Stimulated activated CD8-positive, alpha-beta memory T cell treated with anti-CD3 and anti-CD28 coated beads, Interleukin-12 subunit alpha, Interleukin-12 subunit beta, amount 100 ng/mL, for 1 hour (primary cell): ENCODE data around the gene SLC35F3.
"Not testable (repeated sequence)": the region's sequence is repeated elsewhere in the genome, so short reads cannot be mapped to it uniquely, and the experiment has no call there.

Experiments
- DNase-seq: peaks from one replicate; pipeline ENCODE4 v3.0.0-alpha.2; 2020; ENCODE audit warnings: low read depth

The SLC35F3 gene

DNA sequence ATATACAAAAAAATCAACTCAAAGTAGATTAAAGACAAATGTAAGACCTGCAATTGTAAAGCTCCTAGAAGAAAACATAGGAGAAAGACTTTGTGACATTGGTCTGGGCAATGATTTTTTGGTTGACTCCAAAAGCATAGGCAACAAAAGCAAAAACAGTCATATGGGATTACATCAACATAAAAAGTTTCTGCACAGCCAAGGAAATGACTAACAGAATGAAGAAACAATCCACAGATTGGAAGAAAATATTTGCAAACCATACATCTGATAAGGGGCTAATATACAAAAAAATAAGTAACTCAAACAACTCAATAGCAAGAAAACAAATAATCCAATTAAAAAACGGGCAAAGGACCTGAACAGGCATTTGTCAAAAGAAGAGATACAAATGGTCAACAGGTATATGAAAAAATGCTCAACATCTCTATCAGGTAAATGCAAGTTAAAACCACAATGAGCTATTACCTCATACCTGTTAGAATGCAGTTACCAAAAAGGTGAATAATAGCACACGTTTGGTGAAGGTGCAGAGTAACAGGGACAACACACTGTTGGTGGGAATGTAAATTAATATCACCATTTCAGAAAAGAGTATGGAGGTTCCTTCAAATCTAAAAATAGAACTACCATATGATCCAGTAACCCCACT, 295.1 kb downstream of the SLC35F3 start:
- no peak for DNase-seq

DNA sequence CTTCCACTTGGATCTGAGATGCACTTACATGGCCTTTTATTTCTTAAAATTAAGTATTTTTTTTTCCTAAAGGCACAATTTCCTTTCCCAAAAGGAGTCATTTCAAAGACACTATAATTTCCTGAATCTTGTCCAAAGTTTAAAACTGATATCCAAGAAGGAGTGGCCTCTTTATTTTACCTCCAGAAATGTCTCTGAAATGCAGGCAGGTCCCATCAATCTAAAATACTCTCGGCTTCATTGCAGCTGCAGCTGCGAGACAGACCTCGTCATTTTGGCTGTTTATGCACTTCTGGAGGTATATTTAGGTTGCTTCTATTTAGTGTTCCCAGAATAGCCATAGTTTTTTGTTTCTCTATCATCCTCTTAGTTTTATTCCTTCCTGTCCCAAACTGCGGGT, 296.1 kb downstream of the SLC35F3 start:
- no peak for DNase-seq

DNA sequence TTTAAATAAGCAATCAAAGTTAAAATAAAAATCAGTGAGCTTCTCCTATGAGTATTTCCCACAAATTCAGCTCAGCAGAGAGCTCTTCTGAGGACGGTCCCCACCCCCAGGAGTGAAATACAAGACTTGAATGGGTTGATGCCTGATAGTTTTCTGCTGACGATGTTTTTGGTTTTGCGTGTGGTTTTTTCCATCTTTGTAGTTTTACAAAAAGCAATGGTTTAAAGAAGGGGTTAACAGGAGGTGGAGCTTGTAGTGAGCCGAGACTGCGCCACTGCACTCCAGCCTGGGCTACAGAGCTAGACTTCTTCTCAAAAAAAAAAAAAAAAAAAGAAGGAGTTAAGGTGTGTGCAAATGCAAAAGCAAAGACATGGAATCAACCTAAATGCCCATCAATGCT, 297.1 kb downstream of the SLC35F3 start:
- DNase-seq: no peak

DNA sequence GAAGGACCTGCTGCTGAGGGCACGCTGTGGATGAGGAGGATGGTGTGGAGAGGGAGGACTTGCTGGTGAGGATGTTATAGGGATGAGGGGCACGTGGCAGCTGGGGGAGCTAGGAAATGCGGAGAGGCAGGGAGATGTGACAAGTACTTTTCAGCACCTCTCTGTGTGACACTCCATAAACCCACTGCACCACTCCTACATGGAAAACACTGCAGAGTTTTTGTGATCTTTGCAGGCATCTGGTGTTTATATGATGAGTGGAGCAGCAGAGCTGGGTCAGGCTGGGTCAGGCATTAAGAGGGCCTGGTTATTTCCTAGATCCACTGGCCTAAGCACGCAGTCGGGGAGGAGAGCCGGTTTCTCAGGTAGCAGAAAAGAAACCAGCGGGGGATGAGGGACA, 301.5 kb downstream of the SLC35F3 start:
- DNase-seq: no peak

DNA sequence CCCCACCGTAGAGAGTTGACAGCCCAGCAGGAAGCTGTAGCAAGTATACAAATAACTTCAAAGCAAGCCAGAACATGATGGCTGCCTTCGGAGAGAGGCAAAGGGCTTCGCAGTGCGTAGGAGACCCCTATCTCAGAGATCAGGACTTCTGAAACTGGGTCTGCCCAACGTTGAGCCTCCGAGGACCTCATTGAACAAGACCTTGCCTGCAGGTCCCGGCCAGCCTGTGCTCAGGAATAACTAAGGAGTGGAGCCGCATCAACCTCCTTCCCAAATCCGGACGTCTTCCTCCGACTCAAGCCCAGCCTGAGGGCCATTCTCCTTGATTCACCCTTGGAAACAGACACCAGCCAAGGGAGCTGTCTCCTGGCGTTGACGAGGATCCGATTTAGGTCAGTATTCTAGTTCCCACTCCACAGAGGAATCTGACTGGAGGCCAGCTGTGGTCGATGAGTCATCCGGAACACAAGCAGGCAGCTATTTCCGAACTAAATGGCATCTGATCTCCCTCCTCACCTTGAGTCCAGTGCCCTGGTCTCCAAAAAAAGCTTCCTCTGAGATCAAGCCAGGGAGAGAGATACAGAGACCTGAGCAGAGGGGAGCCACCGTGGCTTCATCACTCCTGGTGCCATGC, 302.3 kb downstream of the SLC35F3 start:
- no peak for DNase-seq

DNA sequence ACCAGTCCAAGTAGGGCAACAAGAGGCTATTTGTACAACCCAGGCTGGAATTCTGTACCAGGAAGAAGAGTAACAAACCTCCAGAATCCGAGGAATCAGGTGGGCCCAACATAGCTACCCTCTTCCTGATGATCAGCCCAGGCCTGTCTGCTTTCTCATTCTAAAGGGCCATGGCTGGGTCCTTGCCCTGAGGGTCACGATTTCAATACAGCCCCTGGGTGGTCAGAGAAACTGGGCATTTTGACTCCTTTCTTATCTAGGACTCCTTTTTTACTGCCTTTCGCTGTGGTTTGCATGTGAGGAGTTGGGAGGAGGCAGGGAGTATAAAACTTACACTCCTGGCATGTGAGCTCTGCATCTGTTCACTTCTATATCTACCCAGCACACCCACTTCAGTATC, 303.9 kb downstream of the SLC35F3 start:
- no peak for DNase-seq

DNA sequence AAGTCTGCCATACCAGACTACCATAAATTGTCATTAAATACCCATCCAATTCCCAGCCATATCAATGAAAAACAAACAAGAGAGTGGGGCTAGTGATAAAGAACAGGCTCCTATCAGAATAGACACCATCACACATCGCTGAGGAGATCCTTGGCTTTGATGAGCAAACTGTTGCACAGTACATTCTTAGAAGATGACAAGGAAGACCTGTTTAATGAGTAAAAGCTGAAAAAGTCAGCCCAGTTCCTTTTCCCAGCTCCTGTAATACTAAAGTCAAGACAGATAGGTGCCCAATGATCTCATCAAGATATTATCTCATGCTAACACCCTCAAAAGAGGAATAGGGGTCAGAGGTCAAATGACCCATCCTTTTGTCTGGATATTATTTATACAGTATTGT, 304.3 kb downstream of the SLC35F3 start:
- no peak for DNase-seq

DNA sequence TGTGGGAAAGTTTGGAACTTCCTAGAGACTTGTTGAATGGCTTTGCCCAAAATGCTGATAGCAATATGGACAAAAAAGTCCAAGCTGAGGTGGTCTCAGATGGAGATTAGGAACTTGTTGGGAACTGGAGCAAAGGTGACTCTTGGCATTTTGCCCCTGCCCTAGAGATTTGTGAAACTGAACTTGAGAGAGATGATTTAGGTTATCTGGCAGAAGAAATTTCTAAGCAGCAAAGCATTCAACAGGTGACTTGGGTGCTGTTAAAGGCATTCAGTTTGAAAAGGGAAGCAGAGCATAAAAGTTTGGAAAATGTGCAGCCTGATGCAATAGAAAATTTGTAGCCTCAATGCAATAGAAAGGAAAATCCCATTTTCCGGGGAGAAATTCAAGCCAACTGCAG, 306.0 kb downstream of the SLC35F3 start:
- not testable (repeated sequence) for DNase-seq

DNA sequence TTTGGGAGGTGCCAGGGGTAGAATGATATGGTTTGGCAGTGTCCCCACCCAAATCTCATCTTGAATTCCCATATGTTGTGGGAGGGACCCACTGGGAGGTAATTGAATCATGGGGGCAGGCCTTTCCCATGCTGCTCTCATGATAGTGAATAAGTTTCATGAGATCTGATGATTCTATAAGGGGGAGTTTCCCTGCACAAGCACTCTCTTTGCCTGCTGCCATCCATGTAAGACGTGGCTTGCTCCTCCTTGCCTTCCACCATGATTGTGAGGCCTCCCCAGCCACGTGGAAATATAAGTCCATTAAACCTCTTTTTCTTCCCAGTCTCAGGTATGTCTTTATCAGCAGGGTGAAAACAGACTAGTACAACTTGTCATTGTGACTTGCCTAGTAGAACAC, 307.4 kb downstream of the SLC35F3 start:
- not testable (repeated sequence) for DNase-seq

DNA sequence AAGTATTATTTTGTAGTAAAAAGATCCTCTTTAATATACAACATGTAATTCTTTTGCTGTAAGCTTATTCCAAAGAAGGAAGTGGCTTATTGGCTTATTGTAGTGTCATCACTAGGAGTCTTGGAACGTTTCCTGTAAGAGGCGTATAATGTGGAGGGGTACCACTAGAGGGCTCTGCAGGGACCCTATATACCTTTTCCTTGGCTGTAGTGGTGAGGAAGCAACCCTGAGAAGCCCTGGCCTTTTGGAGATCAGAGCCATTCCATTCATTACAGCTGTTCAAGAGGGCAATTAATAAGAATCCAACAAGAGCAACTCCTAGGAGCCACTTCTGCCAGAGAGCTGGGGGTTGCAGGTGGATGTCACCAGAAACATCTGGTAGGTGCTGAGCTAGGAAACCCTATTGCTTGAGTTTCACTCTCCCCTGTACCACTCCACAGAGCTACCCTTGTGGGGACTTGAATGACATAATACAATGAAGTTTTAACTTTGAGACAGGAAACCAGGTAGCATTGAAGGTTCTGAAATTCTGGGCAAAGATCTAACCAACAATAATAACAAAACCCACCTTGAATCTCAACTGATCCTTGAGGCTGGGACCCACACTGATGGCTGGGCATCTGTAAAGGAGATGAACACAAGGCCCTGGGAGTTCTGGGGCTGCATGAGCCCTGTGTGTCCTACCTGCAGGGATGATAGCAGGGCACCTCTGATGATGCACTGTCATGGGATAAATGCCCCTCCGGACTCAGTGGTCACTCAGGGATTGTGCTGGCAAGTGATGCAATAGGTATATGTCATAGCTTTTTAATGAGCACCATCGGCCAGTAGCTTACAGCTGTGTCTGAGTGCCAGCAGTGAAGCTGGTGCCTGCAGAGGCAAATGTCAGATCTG, 308.5 kb downstream of the SLC35F3 start:
- no peak for DNase-seq

DNA sequence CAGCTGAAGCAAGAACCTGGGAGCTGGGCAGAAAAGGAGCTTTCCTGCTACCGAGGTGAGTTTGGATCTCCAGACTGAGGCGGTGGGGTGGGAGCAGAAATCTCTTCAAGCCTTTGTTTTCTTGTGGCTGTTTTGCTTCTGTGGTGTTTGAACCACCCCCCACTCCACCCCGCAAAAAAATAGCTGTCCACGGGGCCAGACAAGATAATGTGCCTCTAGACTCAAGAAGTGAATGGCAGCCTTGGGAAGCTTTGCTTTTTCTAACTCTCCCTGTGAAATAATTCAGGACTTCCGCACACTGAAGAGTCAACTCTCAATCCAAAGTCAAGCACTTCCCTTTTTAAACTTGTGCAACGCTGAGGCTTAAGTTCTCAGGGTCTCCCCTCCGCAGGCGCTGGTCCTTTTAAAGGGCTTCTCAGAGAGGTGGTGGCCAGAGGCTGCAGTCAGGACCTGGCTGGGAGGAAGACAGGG, 309.2 kb downstream of the SLC35F3 start:
- DNase-seq: no peak

DNA sequence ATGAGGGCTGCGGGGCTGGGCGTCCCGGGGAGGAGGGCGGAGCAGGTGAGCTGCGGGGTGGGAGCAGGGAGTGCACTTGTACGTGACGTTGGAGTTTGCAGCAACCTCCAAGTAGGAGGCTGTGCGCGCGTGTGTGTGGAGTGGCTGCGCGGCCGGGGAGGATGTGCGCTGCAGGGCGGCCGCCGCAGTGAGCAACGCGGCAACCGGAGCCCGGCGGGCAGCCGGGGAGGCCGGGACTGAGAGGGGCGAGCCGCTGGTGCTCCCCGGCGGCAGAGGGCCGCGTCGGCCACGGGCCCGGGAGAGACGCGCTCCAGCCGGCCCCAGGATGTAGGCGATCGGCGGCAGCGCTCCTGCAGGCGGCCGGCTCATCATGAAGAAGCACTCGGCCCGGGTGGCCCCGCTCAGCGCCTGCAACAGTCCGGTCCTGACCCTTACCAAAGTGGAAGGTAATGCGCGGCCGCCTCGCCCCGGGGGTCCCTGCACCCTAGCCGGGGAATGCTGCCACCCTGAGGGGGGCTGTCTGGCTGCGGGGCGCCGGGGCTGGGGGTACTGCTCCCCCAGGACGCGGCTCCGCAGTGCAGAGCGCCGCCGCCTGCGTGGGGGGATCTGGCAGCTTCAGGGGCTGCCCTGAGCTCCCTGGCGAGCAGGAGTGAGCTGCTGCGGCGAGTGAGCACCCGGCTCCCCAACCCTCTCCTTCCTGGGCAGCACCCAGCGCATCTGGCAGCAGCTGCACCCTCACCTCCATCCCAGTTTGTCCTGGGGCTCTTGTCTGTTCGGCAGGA, 309.8 kb downstream of the SLC35F3 start:
- DNase-seq: no peak

DNA sequence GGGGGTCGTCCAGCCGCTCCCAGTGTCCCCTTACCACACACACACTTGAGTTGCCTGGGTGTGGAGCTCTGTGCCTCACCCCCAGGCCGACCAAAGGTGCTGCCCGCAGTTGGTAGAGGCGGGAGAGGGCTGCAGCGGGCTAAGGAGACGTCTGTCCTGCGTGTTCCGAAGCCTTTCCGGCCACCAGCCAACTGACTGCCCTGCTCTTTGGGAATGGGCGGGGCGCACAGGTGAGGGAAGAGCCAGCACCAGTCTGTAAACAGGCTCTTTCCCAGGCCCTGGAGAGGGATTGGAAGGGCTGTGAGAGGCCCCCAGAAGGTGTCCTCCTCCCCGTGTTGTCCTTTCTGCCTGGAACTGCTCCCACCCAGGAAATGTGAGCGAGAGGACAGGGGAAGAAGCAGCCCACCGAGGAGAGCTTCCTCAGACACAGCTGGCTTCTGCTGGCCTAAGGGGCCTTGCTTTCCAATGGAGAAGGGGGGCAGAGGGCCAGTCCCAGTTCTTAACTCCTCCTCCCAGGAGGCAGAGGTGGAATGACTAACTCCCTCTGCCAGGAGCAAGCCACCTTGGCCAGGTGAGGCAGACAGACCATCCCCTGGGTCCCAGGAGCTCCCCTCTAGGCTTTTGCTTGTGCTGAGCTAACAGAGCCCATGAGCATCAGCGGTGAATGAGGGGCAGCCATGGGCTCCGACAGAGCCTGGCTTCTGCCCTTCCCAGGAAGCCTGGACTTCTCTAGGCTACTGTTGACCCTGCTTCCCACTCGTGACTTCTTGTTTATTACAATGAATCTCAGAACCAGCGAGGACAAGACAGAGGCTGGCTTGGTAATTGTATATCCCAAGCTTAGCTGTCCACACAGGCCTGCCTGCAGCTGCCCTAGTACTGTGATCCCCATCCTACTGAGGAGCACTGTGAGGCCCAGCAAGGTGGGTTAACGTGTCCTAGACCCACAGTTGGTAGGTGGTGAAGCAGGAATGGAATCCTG, 310.7 kb downstream of the SLC35F3 start:
- no peak for DNase-seq

DNA sequence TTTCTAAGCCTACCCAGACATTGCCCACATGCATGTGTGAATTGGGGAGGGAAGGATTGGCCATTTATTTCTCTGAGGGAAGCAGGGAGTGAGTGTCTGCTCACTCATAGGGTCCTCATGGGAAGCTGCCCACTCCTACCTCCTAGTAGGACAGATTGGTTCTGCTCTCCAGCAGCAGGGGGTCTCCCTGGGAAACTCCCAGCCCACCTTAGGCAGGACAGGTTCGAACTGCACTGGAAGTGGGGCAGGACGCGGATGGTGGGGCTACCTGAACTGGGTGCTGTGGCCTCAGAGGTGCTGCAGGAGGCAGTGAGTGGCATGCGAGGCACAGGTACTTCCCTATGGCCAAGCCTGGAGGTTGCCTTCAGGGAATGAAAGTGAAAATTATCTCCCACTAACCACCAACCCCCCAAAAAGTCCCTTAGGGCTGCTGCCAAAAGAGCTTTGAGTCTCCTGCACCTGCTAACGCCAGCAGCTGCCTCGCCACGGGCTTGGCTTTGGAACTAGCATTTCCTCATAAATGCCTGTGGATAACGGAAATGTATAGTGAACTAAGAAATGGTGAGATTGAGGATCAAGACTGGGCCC, 311.7 kb downstream of the SLC35F3 start:
- DNase-seq: no peak

DNA sequence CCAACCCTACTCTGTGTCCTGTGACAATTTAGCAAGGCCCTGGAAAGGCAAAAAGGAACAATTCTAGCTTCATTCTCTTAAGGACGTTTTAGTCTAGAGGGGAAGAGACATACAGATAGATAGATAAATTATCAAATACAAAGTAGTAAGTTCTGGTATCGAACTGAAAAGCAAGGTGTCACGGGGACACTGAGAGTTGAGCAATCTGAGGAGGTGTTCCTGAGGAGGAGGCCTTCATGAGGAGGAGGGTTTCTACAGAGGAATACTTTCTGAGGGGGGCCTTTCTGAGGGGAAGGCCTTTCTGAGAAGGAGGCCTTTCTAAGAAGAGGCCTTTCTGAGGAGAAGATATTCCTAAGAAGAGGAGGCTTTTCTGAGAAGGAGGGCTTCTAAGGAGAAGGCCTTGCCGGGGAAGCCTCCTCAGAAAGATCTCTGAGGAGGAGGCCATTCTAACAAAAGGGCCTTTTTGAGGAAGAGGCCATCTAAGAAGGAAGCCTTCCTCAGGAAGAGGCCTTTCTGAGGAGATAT, 312.9 kb downstream of the SLC35F3 start:
- no peak for DNase-seq

DNA sequence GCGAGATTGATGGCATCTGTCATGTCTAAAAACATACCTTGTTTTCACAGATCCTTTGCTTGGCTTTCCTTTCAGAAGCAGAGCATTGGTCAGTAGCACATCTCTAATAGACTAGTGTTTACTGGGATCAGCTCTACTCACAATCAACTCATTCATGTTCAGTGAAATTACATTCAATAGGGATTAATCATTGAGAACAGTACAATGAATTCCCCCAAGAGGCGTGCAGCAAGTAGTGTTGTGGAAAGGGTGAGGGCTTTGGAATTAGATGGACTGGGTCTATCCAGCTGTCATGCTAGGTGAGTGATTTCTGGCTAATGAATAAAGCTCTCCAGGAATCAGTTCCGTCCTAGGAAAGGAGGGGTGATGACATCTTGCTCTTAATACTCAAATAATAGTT, 313.6 kb downstream of the SLC35F3 start:
- no peak for DNase-seq

DNA sequence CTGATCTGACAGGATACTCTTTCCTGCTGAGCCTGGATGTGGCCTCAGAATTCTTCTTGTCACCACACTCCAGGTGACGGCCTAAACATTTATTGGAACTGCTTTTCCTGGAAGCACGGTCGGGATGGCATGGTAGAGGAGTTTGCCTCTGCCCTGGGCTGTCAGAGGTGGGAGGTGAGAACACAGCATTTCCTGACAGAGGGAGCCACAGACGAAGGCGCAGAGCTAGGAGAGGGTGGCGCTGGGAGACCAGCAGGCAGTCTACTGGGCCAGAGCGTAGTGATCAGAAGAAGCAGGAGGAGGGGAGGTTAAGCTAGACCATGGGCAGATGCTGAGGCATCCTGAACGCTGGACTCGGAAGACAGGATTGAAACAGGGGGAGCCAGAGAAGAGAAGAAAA, 315.2 kb downstream of the SLC35F3 start:
- DNase-seq: no peak

DNA sequence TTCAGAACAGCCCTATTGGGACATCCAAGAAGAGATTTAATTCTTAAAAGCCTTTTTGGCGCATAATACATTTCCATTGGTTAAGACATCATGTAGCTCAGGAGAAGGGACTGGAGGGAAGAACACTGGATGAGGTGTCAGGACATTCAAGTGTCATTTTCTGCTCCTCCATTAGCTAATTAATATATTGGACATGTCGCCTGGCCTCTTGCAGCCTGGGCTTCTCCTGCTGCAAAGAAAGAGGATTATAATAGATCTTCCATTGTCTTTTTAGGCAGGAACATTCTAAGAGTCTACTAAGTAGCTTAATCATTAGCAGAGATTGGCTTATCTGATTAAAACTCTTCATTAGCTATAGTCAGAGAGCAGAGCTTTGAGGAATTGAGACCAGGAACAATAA, 317.1 kb downstream of the SLC35F3 start:
- no peak for DNase-seq

DNA sequence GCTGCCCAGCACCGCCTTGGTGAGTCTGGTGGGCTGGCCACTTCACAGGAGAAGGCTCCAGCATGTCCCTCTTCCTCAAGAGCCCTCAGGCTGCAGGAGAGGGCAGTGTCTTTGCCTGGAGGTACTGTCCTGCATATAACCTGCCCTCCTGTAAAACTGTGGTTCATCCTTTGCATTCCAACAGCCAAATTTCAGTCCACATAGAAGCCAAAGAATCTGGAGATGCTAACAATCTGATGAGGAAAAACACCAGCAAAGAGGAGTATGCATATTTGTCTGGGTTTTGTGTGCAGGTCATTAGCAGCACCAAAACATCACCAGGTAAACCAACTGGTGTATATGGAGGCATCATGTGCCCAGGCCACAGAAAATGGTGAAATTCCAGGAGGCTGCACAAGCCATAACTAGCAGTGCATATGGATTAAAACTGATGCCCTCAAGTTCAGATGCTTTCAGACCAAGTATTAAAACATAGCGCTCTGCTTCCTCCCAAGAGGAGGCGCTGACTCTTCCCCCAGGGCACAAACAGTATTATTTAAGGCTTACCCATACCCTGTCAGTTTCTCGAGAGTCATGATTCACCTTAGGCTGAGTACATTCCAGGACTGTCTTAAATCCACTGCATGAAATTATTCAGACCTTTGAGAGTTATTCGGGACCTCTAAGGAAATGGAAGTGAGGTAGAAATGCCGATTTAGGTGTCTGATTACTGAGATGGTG, 318.2 kb downstream of the SLC35F3 start:
- DNase-seq: no peak
